HG02798 (cell line): ENCODE results near the gene BMPR1A.

Experiments used
- ATAC-seq: cut with Tn5 transposase; IDR thresholded peaks from one replicate; pipeline ENCODE4 v1.9.1; 2021; ENCODE audit warnings: mild to moderate bottlenecking; ENCODE audit not compliant: unreplicated experiment, poor library complexity

The BMPR1A gene

DNA sequence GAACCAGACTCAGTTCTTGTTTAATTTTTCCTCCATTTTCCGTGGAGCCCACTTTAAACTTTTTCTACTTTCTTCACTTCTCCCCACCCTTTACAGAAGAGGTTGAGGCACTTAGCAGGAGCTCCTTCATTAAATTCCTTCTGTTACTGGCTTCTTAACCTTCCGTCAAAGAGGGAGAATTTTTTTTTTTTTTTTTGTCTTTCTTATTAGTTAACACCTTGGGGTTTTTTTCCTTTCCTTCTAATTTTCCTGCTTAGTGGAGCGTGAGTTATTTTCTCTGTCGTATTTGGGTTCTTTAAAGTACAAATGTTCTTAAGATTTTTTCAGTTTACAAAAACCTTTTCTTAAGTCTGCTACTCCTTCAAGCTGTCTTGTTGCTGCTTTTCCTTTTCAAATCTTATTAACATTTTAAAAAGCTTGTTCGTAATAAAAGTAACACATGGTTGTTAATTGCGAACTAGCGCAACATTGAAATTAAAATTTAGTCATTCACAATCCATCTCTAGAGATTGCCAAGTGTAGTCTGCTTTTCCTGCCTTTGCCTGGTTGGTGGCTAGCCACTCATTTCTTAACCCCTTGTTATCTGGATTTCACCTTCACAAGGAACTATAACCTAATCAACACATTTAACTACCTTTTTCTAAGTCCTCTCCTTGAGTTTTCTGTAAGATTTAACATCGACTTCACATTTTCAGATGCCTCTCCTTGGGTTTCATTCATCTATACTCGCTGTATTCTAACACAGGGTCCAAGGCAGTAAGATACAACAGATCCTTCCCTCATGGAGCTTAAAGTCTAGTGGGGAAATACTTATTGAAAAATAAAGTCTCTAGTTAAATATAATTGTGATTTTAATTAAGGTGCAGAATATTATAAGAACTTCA is 2.0 kb downstream of the BMPR1A start:
- no peak for ATAC-seq

DNA sequence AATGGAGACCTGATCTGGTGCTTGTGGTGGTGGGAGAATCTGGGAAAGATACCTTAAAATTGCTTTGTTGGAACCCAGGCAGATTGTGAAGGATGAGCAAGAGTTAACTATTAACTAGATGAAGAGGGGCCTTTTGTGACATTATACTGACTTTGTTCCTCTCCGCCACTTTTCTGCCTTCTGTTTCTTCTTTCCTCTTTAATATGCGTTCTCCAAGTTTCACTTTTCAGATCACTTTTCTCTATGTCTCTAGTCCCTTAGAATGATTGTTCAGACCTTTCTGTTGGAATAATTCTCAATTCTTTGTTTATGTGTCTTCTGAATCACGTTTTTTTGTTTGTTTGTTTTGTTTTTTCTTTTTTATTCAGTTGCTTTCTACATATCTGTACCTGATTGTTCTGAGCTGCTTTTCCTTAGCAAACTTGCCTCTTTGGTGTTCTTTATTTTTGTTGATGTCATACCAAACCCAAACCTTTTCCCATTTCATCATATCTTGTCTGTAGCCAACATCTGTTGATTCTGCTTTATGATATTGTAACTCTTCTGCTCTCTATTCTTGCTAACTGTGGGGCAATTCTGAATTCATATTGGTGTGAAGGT is 2.8 kb downstream of the BMPR1A start:
- ATAC-seq = no peak

DNA sequence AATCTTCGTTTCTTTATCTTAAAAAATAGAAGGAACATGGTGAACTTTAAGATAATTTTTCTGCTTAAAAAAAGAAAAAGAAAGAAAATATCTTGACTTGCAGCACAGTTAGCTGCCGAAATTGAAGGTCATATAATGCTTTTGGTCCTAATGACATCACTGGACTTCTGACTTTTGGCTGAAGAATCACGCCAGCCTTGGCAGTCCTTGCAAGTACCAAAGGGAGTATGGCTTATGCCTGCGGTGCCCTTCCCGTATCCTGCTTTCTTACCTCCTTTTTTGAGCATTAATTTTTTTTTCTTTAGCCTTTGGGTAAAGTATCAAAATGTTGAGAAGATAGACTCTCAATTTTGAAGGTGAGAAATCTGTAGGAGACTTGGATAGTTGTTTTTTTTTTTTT is 7.0 kb downstream of the BMPR1A start:
- no peak for ATAC-seq

DNA sequence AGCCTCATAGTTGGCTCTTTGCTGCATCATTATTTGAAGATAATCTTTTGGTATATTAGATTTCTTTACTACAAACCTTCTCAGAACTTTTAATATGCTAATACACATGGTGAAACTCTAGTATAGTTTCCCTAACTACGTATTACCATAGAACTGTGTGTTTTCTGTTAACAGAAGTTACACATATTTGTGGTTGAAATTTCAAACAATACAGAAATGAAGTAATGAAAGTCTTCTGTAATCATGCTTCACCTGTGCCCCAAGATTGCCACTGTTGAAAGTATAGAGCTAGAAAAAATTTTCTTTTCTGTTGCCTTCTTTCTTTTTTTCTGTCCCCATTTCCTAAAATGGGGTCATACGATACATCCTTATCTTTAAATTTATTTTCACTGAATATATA is 9.1 kb downstream of the BMPR1A start:
- ATAC-seq = no peak

DNA sequence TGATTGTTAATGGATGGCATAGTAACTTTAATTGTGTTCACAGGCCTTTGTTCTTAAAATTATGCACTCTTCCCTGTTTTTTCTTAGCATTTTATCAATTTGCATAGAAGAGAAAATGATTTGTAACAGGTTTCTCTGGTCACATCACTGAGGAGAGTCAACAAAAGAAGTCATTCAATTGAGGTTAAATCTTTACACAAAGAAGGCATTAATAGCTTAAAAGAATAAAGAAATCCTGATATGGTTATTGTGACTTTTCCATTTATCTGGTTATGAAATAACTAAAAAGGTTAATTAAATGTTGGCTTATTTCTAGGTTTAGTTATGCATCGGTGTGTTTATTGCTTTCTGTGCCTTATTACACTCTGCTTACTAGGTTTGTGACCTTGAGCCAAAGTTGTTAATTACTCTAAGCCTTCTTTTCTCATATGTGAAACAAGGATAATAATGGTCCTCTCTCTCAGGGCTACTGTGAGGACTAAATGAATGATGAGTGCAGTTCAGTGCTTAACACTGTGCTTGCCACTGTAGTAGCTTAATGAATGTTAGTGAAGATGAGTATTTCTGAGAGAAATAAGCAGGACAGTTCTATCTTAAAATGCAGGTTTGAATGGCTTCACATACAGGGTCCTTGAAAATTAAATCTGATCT is 12.1 kb downstream of the BMPR1A start:
- ATAC-seq = no peak

DNA sequence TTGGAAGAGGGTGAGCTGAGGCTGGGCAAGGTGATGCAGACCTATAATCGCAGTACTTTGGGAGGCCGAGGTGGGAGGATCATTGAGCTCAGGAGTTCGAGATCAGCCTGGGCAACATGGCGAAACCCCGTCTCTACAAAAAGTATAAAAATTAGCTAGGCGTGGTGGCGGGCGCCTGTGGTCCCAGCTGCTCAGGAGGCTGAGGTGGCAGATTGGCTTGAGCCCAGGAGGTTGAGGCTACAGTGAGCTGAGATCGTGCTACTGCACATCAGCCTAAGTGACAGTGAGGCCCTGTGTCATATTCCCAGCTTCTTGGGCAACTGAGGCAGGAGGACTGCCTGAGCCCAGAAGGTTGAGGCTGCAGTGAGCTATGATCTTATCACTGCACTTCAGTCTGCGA is 13.6 kb downstream of the BMPR1A start:
- ATAC-seq = no peak

DNA sequence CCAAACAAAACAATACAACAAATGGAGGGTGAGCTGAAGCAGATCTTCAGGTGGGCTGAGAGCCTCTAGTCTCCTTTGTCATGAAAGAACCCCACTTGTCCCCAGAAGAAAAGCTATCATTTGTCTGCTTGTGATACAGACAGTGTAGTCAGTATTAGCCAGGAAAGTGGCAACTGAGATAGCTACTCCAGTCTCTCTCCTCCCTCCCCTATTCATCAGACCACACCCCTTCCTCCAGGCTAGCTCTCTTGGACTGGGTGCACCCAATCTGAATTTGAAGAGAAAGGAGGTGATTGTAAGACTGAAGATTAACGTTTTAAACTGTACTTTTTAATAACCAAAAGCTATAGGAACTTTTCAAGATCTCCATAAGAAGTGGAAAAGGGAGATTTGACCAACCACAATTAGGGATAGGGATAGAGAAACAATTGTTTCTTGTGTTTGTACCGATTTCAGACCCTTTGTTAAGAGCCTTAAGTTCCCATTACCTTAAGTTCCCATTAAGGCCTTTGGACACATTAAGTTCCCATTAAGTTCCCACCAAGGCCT is 14.1 kb downstream of the BMPR1A start:
- ATAC-seq = no peak

DNA sequence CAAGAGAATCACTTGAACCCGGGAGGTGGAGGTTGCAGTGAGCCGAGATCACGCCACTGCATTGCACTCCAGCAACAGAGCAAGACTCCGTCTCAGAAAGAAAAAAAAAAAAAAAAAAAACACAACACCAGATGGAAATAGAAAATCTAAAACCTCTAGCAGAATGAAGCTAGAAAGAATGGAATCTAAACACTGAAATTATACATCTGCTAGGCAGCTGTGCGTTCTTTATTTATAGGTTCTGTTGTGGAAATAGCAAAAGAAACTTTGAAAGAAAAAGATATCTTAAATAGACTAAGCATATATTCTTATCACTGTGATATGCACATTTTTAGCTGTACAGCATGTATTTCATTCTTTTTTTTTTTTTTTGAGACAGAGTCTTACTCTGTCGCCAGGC is 17.1 kb downstream of the BMPR1A start:
- no peak for ATAC-seq

DNA sequence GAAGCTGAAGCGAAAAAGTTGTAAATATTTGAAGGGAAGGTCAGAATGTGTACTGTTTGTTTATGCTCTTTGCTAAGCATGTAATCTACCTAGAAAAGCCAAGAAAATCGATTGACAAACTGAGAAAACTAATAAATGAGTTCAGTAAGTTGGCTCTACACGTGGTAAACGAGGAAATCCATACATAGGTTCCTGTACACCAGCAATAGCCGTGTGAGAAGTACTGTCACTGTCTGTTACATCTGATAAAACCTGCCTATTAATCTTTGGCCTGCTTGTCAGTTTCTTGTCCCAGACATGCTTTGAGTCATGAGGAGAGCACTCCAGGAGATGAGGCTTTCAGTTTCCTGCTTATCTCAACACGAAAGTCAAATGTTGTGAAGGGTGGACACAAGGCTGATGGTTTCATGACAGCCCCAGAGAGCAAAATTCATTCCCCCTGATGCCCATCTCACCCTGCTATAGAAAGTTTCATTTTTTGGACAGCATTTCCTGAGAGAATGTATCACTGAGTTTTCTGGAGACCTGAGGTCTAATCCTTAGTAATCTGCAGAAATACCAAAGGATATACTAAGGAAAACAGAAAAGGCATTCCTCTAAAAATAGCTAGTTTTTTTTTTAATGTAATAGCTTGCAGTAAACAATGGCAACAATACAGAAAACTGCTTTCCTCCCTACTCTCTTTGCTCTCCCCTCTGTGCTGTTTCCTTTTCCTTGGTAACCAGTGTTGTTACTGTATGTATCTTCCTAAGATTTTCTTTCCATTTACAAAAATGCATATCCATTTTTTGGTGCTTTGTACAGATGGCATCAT is 18.8 kb downstream of the BMPR1A start:
- ATAC-seq = no peak

DNA sequence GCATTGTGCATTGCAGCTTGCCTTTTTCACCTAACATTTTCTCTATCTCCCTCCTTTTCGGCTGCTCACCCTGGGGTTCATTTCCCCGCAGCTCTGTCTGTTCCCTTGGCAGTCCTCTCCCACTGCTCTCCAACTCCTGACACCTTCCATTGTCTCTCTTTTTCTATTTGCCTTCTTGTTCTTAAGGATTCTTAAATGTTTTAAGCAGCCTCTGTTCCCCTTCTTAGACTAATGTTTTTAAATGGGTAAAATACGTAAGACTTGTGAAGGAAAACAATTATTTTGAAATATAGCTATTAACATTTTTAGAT is 19.4 kb downstream of the BMPR1A start:
- no peak for ATAC-seq

DNA sequence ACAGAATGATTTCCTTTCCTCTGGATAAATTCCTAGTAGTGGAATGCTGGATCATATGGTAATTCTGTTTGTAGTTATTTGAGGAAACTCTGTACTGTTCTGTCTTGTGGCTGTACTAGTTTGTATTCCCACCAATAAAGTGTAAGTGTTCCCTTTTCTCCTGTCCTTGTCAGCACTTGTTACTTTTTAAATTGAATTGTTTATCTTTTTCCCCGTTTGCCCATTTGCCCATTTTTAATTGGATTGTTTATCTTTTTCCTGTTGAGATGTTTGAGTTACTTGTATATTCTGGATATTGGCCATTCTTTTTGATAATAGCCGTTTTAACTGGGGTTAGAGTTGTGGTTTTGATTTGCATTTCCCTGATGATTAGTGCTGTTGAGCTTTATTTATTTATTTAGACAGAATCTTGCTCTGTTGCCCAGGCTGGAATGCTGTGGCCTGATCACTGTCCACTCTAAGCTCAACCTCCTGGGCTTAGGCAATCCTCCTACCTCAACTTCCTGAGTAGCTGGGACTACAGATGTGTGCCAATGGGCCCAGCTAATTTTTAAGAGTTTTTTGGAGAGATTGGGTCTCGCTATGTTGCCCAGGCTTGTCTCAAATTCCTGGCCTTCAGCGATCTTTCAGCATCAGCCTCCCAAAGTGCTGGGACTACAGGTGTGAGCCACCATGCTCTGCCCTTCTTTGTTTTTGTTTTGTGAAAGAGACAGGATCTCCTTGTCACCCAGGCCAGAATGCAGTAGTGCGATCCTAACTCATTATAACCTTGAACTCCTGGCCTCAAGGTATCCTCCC is 23.0 kb downstream of the BMPR1A start:
- no peak for ATAC-seq

DNA sequence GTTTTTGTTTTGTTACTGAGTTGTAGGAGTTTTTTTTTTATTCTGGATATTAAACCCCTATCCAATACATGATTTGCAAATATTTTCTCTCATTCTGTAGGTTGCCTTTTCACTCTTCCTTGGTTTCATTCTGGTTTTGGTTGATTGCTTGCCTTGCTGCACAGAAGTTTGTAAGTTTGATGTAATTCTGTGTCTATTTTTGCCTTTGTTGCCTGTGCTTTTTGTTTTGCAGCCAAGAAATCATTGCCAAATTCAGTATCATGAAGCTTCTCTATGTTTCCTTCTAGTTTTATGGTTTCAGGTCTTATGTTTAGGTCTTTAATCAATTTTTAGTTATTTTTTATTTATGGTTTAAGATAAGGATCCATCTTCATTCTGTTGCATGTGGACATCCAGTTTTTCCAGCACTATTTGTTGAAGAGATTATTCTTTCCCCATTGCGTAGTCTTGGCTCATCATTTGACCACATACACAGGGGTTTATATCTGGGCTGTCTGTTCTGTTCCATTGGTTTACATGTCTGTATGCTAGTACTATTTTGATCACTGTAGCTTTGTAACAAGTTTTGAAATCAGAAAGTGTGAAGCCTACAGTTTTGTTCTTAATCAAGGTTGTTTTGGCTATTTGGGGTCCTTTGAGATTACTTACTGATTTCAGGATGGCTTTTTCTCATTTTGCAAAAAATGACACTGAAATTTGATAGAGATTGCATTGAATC is 26.4 kb downstream of the BMPR1A start:
- ATAC-seq = peak; percentile 75

DNA sequence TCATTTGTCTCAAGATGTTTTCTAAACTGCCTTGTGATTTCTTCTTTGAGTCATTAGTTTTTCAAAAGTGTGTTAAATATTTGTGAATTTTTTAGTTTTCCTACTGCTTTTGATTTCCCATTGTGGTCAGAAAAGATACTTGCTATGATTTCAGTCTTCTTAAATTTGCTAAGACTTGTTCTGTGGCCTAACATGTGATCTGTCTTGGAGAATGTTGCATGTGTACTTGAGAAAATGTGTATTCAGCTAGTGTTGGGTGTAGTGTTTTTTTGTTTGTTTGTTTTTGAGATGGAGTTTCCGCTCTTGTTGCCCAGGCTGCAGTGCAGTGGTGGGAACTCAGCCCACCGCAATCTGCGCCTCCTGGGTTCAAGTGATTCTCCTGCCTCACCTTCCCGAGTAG is 28.6 kb downstream of the BMPR1A start:
- ATAC-seq = no peak

DNA sequence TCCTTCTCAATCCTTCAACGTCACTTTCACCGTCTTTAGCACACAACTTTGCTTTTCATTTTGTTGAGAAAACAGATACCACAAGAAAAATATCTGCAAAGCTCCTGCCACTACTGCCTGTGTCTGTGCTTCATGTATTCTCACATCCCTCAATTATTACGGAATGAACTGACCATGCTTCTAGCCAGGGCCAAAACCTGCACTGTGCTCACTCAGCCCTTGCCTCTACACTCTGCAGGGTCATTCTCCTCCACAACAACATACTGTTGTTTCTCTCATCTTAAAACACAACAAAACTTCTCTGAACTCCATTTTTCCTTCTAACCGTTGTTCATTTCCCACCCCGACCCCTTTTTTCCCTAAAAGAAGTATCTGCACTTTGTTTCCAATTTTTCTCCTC is 29.5 kb downstream of the BMPR1A start:
- ATAC-seq = no peak

DNA sequence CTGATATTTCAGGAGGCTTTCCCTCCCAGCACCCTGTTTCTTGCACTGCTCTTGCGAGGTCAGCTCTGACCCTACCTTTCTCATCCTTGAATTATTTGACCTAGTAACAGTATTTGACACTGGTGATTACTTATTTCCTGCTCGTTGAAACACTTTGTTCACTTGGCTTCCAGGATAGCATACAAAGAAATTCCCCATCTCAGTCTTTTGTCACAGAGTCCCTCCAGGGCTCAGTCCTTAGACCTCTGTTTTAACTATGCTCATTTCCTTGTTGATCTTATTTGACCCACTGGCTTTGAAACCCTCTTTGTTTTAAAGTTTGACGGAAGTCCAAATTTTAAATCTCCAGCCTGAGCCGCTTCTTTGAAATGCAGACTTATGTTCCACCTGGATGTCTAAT is 29.9 kb downstream of the BMPR1A start:
- ATAC-seq = no peak

DNA sequence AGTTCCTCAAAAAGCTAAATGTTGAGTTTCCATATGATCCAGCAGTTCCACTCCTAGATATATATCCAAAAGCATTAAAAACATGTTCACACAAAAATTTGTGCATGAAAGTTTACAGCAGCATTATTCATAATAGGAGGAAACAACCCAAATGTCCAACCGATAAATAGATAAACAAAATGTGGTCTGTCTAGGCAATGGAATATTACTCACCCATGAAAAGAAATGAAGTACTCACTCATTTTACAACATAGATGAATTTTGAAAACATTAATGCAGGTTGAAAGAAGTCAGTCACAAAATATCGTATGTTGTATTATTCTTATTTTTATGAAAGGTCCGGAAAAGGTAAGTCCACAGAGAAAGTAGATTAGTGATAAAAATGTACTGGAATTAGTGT is 34.0 kb downstream of the BMPR1A start:
- ATAC-seq = no peak

DNA sequence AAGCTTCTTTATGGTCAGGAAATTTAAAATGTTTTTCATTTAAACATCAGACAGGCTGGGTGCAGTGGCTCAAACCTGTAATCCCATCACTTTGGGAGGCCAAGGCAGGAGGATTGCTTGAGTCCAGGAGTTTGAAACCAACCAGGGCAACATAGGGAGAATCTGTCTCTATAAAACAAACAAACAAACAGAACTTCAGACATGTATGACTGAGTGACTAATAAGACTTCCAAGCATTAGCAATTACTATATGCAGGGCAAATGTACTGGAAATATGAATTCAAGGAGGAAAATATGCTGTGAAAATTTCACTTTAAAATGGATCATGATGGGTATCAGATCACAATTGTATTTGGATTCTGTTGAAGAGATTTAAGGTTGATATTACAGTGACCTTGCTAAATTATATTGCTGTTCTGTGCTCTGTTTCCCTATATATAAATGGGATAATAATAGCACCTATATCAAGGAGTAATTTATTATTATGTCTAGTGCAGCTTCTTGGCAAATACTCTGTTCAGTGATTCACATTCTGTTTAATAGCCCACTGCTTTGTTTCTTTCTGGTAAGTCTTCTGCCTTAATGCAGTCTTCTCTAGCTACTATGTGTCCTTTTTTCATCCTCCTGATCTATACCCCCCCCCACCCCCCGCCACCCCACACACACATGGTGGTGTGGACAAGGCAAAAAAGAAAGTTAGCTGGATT is 36.2 kb downstream of the BMPR1A start:
- no peak for ATAC-seq

DNA sequence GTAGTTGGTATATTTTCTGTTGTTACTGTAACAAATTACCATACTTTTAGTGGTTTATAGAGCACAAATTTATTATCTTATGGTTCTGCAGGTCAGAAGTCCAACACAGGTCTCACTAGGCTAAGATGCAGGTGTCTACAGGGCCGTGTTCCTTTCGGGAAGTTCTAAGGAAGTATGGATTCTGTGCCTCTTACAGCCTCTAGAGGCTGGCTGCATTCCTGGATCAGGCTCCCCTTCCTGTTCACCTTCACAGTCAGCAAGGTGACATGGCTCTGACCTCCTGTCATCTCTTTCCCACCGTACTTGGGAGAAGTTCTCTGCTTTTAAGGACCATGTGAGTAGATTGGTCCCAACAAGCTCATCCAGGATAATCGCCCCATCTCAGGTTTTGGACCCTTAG is 37.3 kb downstream of the BMPR1A start:
- no peak for ATAC-seq

DNA sequence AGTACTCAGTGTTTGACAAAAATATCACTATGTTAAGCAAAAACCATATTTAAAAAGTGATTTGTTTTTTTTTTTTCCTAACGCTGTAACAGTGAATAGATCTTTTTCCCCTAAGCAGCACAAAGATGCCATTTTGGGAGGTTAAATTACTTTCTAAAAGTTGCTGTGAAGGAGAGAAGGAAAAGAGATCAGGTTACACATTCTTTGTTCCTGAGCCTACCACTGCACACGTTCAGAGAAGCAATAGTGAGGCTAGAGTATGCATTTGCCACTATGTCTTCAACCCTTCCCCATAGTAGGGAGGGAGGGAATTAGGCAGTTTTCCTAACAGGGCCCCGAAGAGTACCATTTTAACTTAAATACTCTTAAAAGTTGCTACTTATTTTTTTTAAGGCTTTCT is 38.9 kb downstream of the BMPR1A start:
- no peak for ATAC-seq
